ENCODE results near the gene IFNGR2.
"Not testable (repeated sequence)": the region's sequence is repeated elsewhere in the genome, so short reads cannot be mapped to it uniquely, and the experiment has no call there.

IFNGR2 gene

DNA sequence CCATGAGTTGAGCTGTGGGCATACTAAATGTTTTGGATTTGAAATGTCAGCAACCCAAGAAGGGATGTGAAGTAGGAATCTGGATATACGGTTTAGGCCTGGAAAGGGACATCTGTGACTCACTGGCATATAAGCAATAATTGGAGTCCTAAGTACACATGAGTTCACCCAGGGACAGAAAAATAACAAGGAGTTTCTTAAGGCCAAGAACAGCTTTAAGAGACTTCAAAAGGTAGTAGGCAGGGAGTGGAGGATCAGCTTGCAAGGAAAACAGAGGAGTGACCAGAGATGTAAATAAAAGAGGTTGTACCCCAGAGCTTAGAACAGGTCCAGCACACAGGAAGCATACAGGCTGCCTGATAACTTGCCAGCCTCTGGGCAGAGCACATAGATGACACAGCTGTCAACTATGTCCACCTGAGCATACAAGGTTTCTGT, 48.4 kb downstream of the IFNGR2 start:
- no peak for DNase-seq (ENCODE audit: extremely low spot score)
- no peak for TF ChIP-seq CTBP1 (IDR thresholded peaks at IDR 0.05; ENCODE audit: borderline replicate concordance)
- ChIA-PET POLR2A (interaction anchor here (0.7 to 1.6 kb wide), 2 partner anchors 28 to 47 kb away, joined by 3 to 4 read pairs; partner anchors contain the start of gene TMEM50B), CTCF (no interaction called here)

DNA sequence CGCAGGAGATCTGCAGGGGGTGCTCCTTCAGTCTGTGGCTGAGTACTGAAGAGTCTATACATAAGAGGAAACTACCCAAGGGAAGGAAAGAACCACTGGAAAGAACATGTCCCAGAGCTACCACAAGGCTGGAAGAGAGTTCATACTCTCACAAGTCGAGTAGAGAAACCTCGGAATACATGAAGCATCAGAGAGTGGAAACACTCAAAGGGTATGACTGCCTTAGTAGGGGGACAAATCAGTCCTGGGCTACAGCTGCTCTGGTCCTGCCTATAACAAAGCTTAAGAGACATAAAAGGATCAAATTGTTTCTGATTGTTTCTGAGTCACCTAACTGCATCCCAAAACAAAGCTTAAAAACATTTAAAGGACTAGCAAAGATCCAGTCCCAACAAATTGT, 49.1 kb downstream of the IFNGR2 start:
- CTCF ChIA-PET = interaction anchor here (0.5 kb wide), 1 partner anchor 191 kb away, joined by 3 read pairs; no protein-coding TSS in a partner anchor
- TF ChIP-seq CTBP1 (IDR thresholded peaks at IDR 0.05; ENCODE audit: borderline replicate concordance) (no peak), SP1 (IDR thresholded peaks at IDR 0.05) (no peak), HDGF (IDR thresholded peaks at IDR 0.05; ENCODE audit: borderline replicate concordance) (no peak)
- TF ChIP-seq, protein P1, sequence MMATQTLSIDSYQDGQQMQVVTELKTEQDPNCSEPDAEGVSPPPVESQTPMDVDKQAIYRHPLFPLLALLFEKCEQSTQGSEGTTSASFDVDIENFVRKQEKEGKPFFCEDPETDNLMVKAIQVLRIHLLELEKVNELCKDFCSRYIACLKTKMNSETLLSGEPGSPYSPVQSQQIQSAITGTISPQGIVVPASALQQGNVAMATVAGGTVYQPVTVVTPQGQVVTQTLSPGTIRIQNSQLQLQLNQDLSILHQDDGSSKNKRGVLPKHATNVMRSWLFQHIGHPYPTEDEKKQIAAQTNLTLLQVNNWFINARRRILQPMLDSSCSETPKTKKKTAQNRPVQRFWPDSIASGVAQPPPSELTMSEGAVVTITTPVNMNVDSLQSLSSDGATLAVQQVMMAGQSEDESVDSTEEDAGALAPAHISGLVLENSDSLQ (IDR thresholded peaks at IDR 0.05) = no peak
- no peak for DNase-seq (ENCODE audit: extremely low spot score)
- POLR2A ChIA-PET = no interaction called here

DNA sequence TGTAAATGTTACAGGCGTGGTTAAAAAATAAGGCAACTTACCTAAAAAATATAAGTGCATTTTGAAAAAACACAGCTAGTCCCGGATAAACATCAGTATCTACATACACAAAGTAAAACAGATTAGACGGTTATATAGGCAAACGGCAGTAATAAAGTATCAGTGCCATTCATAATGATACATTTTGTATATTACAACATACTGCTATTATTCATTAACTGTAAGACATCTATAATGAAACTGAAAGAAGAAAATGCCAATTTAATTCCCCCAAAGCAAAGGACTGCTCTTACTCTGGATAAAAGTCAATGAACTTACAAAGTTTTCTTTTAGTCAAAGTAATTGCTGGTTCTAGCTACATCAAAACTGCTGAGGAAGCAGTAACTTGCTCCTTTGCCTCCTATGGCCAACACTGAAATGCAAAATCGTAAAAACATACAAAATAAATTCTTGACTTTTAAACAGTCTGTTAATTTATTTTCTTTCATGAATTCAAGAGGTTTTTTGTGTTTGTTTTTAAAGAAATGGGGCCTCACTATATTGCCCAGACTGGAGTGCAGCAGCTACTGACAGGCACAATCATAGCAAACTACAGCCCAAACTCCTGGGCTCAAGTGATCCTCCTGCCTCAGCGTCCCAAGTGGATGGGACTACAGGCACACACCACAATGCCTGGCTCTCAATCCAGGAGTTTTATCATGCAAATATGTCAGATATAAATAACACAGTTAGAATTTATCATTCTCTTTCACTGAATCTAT, 52.7 kb downstream of the IFNGR2 start:
- no peak for DNase-seq (ENCODE audit: extremely low spot score)
- ChIA-PET POLR2A (interaction anchor here (1.0 to 1.4 kb wide), 2 partner anchors 24 kb away, joined by 3 to 4 read pairs; partner anchors contain the start of gene TMEM50B), CTCF (no interaction called here)
- TF ChIP-seq L3MBTL2 (conservative IDR thresholded peaks at IDR 0.05) (no peak), ZNF384 (IDR thresholded peaks at IDR 0.05) (no peak), LEF1 (IDR thresholded peaks at IDR 0.05; ENCODE audit: borderline replicate concordance) (no peak), BHLHE40 (IDR thresholded peaks at IDR 0.05; ENCODE audit: borderline replicate concordance) (no peak), FOXK2 (IDR thresholded peaks at IDR 0.05) (no peak), ELF4 (IDR thresholded peaks at IDR 0.05) (no peak), FOXM1 (IDR thresholded peaks at IDR 0.05; ENCODE audit: borderline replicate concordance) (no peak), ARNT (IDR thresholded peaks at IDR 0.05) (no peak), NFRKB (IDR thresholded peaks at IDR 0.05) (no peak), SUZ12 (IDR thresholded peaks at IDR 0.05) (no peak), CTBP1 (IDR thresholded peaks at IDR 0.05; ENCODE audit: borderline replicate concordance) (no peak), FOXA1 (IDR thresholded peaks at IDR 0.05) (no peak), TARDBP (IDR thresholded peaks at IDR 0.05) (no peak)
- TF ChIP-seq, protein P1 (IDR thresholded peaks at IDR 0.05) = no peak

DNA sequence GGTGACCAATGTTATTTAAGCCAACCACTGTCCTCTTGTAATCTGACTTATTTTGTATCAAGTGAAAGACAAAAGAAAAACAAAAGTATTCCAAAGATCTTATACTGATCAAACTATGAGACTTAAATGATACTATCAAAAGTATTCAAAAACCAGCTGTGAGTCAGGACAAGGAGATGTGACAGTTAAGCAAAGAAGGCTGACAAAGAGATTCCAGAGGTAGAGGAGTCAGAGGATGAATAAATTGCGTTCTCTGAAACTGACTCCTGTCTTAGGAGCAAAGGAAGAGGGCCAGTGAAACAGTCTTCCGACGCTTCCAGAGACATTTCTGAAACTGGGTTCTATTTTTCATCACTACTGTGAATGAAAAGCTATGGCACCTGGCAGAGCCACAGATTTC, 55.6 kb downstream of the IFNGR2 start:
- CTCF ChIA-PET = no interaction called here
- no peak for DNase-seq (ENCODE audit: extremely low spot score)
- POLR2A ChIA-PET = no interaction called here
- TF ChIP-seq TARDBP (IDR thresholded peaks at IDR 0.05) (no peak), HDGF (IDR thresholded peaks at IDR 0.05; ENCODE audit: borderline replicate concordance) (no peak), BHLHE40 (IDR thresholded peaks at IDR 0.05; ENCODE audit: borderline replicate concordance) (no peak), CTBP1 (IDR thresholded peaks at IDR 0.05; ENCODE audit: borderline replicate concordance) (no peak), L3MBTL2 (conservative IDR thresholded peaks at IDR 0.05) (no peak)

DNA sequence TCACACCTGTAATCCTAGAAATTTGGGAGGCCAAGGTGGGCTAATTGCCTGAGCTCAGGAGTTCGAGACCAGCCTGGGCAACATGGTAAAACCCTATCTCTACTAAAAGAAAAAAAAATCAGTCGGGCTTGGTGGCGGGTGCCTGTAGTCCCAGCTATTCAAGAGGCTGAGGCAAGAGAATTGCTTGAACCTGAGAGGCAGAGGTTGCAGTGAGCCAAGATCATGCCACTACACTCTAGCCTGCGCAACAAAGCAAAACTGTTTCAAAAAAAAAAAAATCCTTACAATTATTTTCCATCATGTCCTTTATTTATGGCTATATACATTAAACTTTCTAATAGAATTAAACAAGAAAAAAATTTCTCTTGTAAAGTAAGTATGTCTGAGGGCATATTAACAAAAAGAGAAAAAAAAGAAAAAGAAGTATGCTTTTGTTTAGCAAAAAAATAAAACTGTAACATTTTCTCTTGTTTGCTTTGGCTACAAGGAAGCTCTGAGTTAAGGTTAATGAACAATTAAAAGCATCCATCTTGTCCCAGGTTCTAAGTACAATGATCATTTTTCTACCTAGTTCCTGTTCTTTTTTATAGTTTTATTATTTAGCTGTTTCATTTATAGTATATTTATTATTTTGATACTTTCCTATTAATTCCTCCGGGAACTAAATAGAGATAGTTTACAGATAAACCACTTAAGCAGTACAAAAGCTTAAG, 58.5 kb downstream of the IFNGR2 start:
- DNase-seq (ENCODE audit: extremely low spot score) = no peak
- ChIA-PET CTCF (no interaction called here), POLR2A (interaction anchor here (0.9 kb wide), 1 partner anchor 137 kb away, joined by 3 read pairs; the partner anchor contains the start of gene IFNAR1)
- TF ChIP-seq TARDBP (IDR thresholded peaks at IDR 0.05) = no peak
- TF ChIP-seq BHLHE40 (IDR thresholded peaks at IDR 0.05; ENCODE audit: borderline replicate concordance) = no peak

DNA sequence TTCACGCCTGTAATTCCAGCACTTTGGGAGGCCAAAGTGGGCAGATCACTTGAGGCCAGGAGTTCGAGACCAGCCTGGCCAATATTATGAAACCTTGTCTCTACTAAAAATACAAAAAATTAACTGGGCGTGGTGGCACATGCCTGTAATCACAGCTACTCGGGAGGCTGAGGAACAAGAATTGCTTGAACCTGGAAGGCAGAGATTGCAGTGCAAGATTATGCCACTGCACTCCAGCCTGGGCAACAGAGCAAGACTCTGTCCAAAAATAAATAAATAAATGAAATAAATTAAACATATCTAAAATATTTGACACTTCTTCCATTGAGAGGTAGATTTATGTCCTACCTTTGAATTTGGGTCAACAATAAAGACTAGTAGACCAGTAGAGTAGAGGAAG, 66.0 kb downstream of the IFNGR2 start:
- CTCF ChIA-PET; DNase-seq (ENCODE audit: extremely low spot score); POLR2A ChIA-PET: not testable (repeated sequence)

DNA sequence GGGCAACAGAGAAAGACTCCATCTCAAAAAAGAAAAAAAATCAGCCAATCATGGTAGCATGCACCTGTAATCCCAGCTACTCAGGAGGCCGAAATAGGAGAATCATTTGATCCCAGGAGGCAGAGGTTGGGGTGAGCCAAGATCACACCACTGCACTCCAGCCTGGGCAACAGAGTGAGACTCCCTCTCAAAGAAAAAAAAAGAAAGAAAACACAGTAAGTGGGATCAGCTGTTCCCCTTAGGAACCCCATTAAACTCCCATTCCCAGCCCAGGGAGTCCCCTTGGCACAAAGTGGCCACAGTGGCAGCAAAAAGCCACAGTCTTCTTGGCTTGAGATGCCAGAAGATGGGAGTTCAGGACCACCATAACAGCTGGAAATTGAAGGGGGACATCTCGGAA, 67.5 kb downstream of the IFNGR2 start:
- DNase-seq (ENCODE audit: extremely low spot score) = no peak
- ChIA-PET POLR2A (no interaction called here), CTCF (no interaction called here)
- TF ChIP-seq TARDBP (IDR thresholded peaks at IDR 0.05) = no peak
- TF ChIP-seq LEF1 (IDR thresholded peaks at IDR 0.05; ENCODE audit: borderline replicate concordance) = no peak
- no peak for TF ChIP-seq NFRKB (IDR thresholded peaks at IDR 0.05)

DNA sequence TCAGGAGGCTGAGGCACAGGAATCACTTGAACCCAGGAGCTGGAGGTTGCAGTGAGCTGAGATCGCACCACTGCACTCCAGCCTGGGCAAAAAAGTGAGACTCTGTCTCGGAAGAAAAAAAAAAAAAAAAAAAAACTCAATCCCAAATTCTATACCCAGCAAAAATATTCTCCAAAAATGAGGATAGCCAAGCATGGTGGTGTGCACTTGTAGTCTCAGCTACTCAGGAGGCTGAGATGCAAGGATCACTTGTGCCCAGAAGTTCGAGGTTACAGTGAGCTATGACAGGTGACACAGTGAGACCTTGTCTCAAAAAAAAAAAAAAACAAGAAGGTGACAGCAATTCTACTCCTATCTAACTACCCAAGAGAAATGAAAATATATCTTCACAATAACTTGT, 70.1 kb downstream of the IFNGR2 start:
- POLR2A ChIA-PET = no interaction called here
- peak; percentile 63; the same call in 1 of the 2 replicates for TF ChIP-seq ZNF384 (IDR thresholded peaks at IDR 0.05)
- TF ChIP-seq TARDBP (IDR thresholded peaks at IDR 0.05) = no peak
- CTCF ChIA-PET = interaction anchor here (0.7 kb wide), 1 partner anchor 602 kb away, joined by 3 read pairs; no protein-coding TSS in a partner anchor
- no peak for DNase-seq (ENCODE audit: extremely low spot score)
